Fibroblast of mammary gland (primary cell): Measurements from ENCODE around the gene ALDH1L2.
A peak's percentile ranks its signal among the peaks of the same experiment; 100 is the strongest.

Experiments
- DNase-seq: peaks from one replicate; pipeline ENCODE4 v3.0.0-alpha.2; 2010; ENCODE audit warnings: low read depth
- H3K4me3 ChIP-seq: 2 replicates; pipeline ENCODE4 v1.5.1; 2011; ENCODE audit warnings: low read depth, mild to moderate bottlenecking, low read length, moderate library complexity; ENCODE audit not compliant: control insufficient read depth
- CTCF ChIP-seq: conservative IDR thresholded peaks from 2 replicates; pipeline ENCODE4 v1.5.1; 2011; ENCODE audit warnings: low read depth, low read length, inconsistent platforms; ENCODE audit not compliant: control insufficient read depth, insufficient read depth

ALDH1L2 gene

GRCh38 chr12:105015543-105015942 lies 68.7 kb downstream of the ALDH1L2 start:
- no peak for TF ChIP-seq CTCF
- no peak for DNase-seq
- no peak overlapping the region for H3K4me3 ChIP-seq

- no peak overlapping the region for H3K4me3 ChIP-seq
- no peak for TF ChIP-seq CTCF
- DNase-seq, result no peak
Observed at GRCh38 chr12:105014603-105015002, 69.7 kb downstream of the ALDH1L2 start.

GRCh38 chr12:105013892-105014291 lies 70.4 kb downstream of the ALDH1L2 start:
- TF ChIP-seq CTCF, result no peak
- peak; percentile 14 for DNase-seq
- H3K4me3 ChIP-seq, result no peak overlapping the region

GRCh38 chr12:105001476-105001875 lies 82.8 kb downstream of the ALDH1L2 start:
- no peak for DNase-seq
- H3K4me3 ChIP-seq, result no peak overlapping the region
- no peak for TF ChIP-seq CTCF

- no peak for TF ChIP-seq CTCF
- no peak overlapping the region for H3K4me3 ChIP-seq
- no peak for DNase-seq
Observed at GRCh38 chr12:104999347-104999685, 84.9 kb downstream of the ALDH1L2 start.

- TF ChIP-seq CTCF, result no peak
- H3K4me3 ChIP-seq, result no peak overlapping the region
- DNase-seq, result no peak
Observed at GRCh38 chr12:104998423-104999346, 85.6 kb downstream of the ALDH1L2 start.
